Measurements from ENCODE around the gene SETD9. TPM values are rescaled to one million over a fixed set of nuclear protein-coding genes. Genes with fewer than 3 reads are reported as not detected.

Gene SETD9
- 10 to 100 TPM; 12.1 to 15.4 TPM for total RNA-seq

- Mint-ChIP-seq H3K27ac (peak within 1 kb of the TSS; percentile 98), H3K4me1 (peaks cover 18% of the 10 kb centered on the region), H3K27me3 (peaks cover 6% of the 10 kb centered on the region)
These were observed at the start of gene SETD9 for GRCh38 chr5:56909294-56910209. Gene SETD9, plus strand, starts transcription at chr5:56909596. Its CDS starts 50 bp downstream, at chr5:56909646.

GRCh38 chr5:56861893-56862485 lies 47.4 kb upstream of the SETD9 start:
- DNase-seq: no peak
- no peaks in the 10 kb centered on the region for H3K9me3 Mint-ChIP-seq
- H3K36me3 Mint-ChIP-seq: peaks cover 24% of the 10 kb centered on the region
- H3K27ac Mint-ChIP-seq: no peak overlapping the region
- peaks cover 4% of the 10 kb centered on the region for H3K4me1 Mint-ChIP-seq
- H3K27me3 Mint-ChIP-seq: no peaks in the 10 kb centered on the region
- H3K4me3 Mint-ChIP-seq: no peak overlapping the region

More at GRCh38 chr5:56909294-56910209, at the start of gene SETD9:
- H3K4me3 Mint-ChIP-seq: peak within 1 kb of the TSS; percentile 85
- H3K9me3 Mint-ChIP-seq: peaks cover 4% of the 10 kb centered on the region
- peaks cover 16% of the 10 kb centered on the region for H3K36me3 Mint-ChIP-seq
- peak; percentile 94 for DNase-seq

- H3K9me3 Mint-ChIP-seq: no peaks in the 10 kb centered on the region
- H3K4me3 Mint-ChIP-seq: no peak overlapping the region
- peaks cover 4% of the 10 kb centered on the region for H3K4me1 Mint-ChIP-seq
- DNase-seq: no peak
- peaks cover 24% of the 10 kb centered on the region for H3K36me3 Mint-ChIP-seq
- H3K27ac Mint-ChIP-seq: no peak overlapping the region
- H3K27me3 Mint-ChIP-seq: no peaks in the 10 kb centered on the region
These were observed 46.5 kb upstream of the SETD9 start for GRCh38 chr5:56862909-56863308.

- Mint-ChIP-seq H3K36me3 (peaks cover 19% of the 10 kb centered on the region), H3K27me3 (no peaks in the 10 kb centered on the region), H3K27ac (no peak overlapping the region), H3K4me1 (peaks cover 13% of the 10 kb centered on the region), H3K4me3 (no peak overlapping the region), H3K9me3 (no peaks in the 10 kb centered on the region)
- DNase-seq: no peak
These were observed 37.6 kb upstream of the SETD9 start for GRCh38 chr5:56871777-56872176.

GRCh38 chr5:56873056-56873455 lies 36.3 kb upstream of the SETD9 start:
- H3K27me3 Mint-ChIP-seq: no peaks in the 10 kb centered on the region
- peaks cover 13% of the 10 kb centered on the region for H3K4me1 Mint-ChIP-seq
- H3K27ac Mint-ChIP-seq: no peak overlapping the region
- peaks cover 20% of the 10 kb centered on the region for H3K36me3 Mint-ChIP-seq
- no peaks in the 10 kb centered on the region for H3K9me3 Mint-ChIP-seq
- no peak overlapping the region for H3K4me3 Mint-ChIP-seq
- no peak for DNase-seq

- Mint-ChIP-seq H3K27ac (no peak overlapping the region), H3K27me3 (no peaks in the 10 kb centered on the region), H3K9me3 (no peaks in the 10 kb centered on the region), H3K4me1 (peaks cover 7% of the 10 kb centered on the region), H3K4me3 (no peak overlapping the region), H3K36me3 (peaks cover 13% of the 10 kb centered on the region)
- DNase-seq: no peak
These were observed 33.1 kb upstream of the SETD9 start for GRCh38 chr5:56876327-56876726.

- Mint-ChIP-seq H3K4me1 (peaks cover 1% of the 10 kb centered on the region), H3K4me3 (no peak overlapping the region), H3K9me3 (no peaks in the 10 kb centered on the region), H3K27me3 (no peaks in the 10 kb centered on the region), H3K27ac (peak overlapping the region; percentile 6), H3K36me3 (peaks cover 28% of the 10 kb centered on the region)
- DNase-seq: no peak
These were observed 27.8 kb upstream of the SETD9 start for GRCh38 chr5:56881571-56881970.

GRCh38 chr5:56893251-56893951 lies 16.0 kb upstream of the SETD9 start:
- Mint-ChIP-seq H3K4me1 (peaks cover 4% of the 10 kb centered on the region), H3K27ac (no peak overlapping the region), H3K9me3 (no peaks in the 10 kb centered on the region), H3K4me3 (no peak overlapping the region), H3K36me3 (peaks cover 33% of the 10 kb centered on the region), H3K27me3 (no peaks in the 10 kb centered on the region)
- DNase-seq: no peak

GRCh38 chr5:56896763-56897162 lies 12.6 kb upstream of the SETD9 start:
- no peaks in the 10 kb centered on the region for H3K27me3 Mint-ChIP-seq
- H3K36me3 Mint-ChIP-seq: peaks cover 11% of the 10 kb centered on the region
- no peak for DNase-seq
- H3K4me1 Mint-ChIP-seq: peaks cover 4% of the 10 kb centered on the region
- H3K9me3 Mint-ChIP-seq: no peaks in the 10 kb centered on the region
- no peak overlapping the region for H3K27ac Mint-ChIP-seq
- H3K4me3 Mint-ChIP-seq: no peak overlapping the region

GRCh38 chr5:56898213-56898612 lies 11.2 kb upstream of the SETD9 start:
- Mint-ChIP-seq H3K9me3 (no peaks in the 10 kb centered on the region), H3K27me3 (no peaks in the 10 kb centered on the region), H3K27ac (no peak overlapping the region), H3K4me1 (peaks cover 4% of the 10 kb centered on the region), H3K36me3 (peaks cover 5% of the 10 kb centered on the region), H3K4me3 (no peak overlapping the region)
- DNase-seq: no peak

GRCh38 chr5:56900395-56900794 lies 9.0 kb upstream of the SETD9 start:
- no peak overlapping the region for H3K27ac Mint-ChIP-seq
- H3K4me1 Mint-ChIP-seq: peaks cover 4% of the 10 kb centered on the region
- peaks cover 2% of the 10 kb centered on the region for H3K36me3 Mint-ChIP-seq
- H3K27me3 Mint-ChIP-seq: no peaks in the 10 kb centered on the region
- H3K4me3 Mint-ChIP-seq: no peak overlapping the region
- no peak for DNase-seq
- H3K9me3 Mint-ChIP-seq: no peaks in the 10 kb centered on the region

GRCh38 chr5:56900858-56901578 lies 8.4 kb upstream of the SETD9 start:
- H3K9me3 Mint-ChIP-seq: no peaks in the 10 kb centered on the region

GRCh38 chr5:56908942-56909293 lies 478 bp upstream of the SETD9 start:
- H3K4me3 Mint-ChIP-seq: peak overlapping the region; percentile 85
- peaks cover 4% of the 10 kb centered on the region for H3K9me3 Mint-ChIP-seq
- peaks cover 16% of the 10 kb centered on the region for H3K36me3 Mint-ChIP-seq
- H3K27me3 Mint-ChIP-seq: peaks cover 6% of the 10 kb centered on the region
- no peak for DNase-seq
- H3K27ac Mint-ChIP-seq: peak overlapping the region; percentile 88
- H3K4me1 Mint-ChIP-seq: peaks cover 18% of the 10 kb centered on the region

More at GRCh38 chr5:56900858-56901578, 8.4 kb upstream of the SETD9 start:
- Mint-ChIP-seq H3K27me3 (no peaks in the 10 kb centered on the region), H3K4me3 (no peak overlapping the region), H3K36me3 (no peaks in the 10 kb centered on the region), H3K27ac (no peak overlapping the region), H3K4me1 (peaks cover 4% of the 10 kb centered on the region)
- DNase-seq: no peak

GRCh38 chr5:56910210-56910965 lies 992 bp downstream of the SETD9 start:
- peak overlapping the region; percentile 85 for H3K4me3 Mint-ChIP-seq
- peak; percentile 50 for DNase-seq
- H3K9me3 Mint-ChIP-seq: peaks cover 4% of the 10 kb centered on the region
- peaks cover 16% of the 10 kb centered on the region for H3K36me3 Mint-ChIP-seq
- peaks cover 6% of the 10 kb centered on the region for H3K27me3 Mint-ChIP-seq
- peaks cover 18% of the 10 kb centered on the region for H3K4me1 Mint-ChIP-seq
- H3K27ac Mint-ChIP-seq: peak overlapping the region; percentile 98

Data from activated naive CD8-positive, alpha-beta T cell treated with anti-CD3 and anti-CD28 coated beads for 36 hours (primary cell).